ENCODE measurements around the gene AKR1B1.

- no peak for TF ChIP-seq CTCF (IDR thresholded peaks at IDR 0.05)
- TF ChIP-seq POLR2A (IDR thresholded peaks at IDR 0.05): no peak
- no peak for TF ChIP-seq EP300 (IDR thresholded peaks at IDR 0.05)
Observed at GRCh38 chr7:134403062-134403461, 55.8 kb downstream of the AKR1B1 start.
